Activated naive CD4-positive, alpha-beta T cell treated with anti-CD3 and anti-CD28 coated beads, Interleukin-2, amount 10 ng/mL, durations not matched to agents 7 days and 5 days (primary cell): ENCODE results near the gene KREMEN2.
"Not testable (repeated sequence)": the region's sequence is repeated elsewhere in the genome, so short reads cannot be mapped to it uniquely, and the experiment has no call there.

Experiments
- CTCF ChIA-PET: fragments of 350-600 bp; sonication (Branson Sonifier 250); formaldehyde crosslinking; loops from one replicate; lab custom pipeline; 2021; ENCODE audit warnings: antibody characterized with exemption; lab: Charles Lee
- DNase-seq: peaks from one replicate; pipeline ENCODE4 v3.0.0-alpha.2; 2020
- H3K27ac Mint-ChIP-seq: one replicate; pipeline ENCODE4 v1.8.0; 2021; ENCODE audit warnings: mild to moderate bottlenecking, moderate library complexity, mixed read lengths
- H3K27me3 Mint-ChIP-seq: one replicate; pipeline ENCODE4 v1.8.0; 2021; ENCODE audit warnings: mild to moderate bottlenecking, mixed read lengths
- H3K36me3 Mint-ChIP-seq: one replicate; pipeline ENCODE4 v1.8.0; 2021; ENCODE audit warnings: mixed read lengths
- H3K4me1 Mint-ChIP-seq: one replicate; pipeline ENCODE4 v1.8.0; 2021; ENCODE audit warnings: mixed read lengths
- H3K4me3 Mint-ChIP-seq: one replicate; pipeline ENCODE4 v1.8.0; 2021; ENCODE audit warnings: mild to moderate bottlenecking, moderate library complexity, mixed read lengths
- H3K9me3 Mint-ChIP-seq: one replicate; pipeline ENCODE4 v1.8.0; 2021; ENCODE audit warnings: mixed read lengths

The KREMEN2 gene

GRCh38 chr16:2930236-2930635 is 33.8 kb upstream of the KREMEN2 start:
- Mint-ChIP-seq H3K27ac (no peak overlapping the region), H3K9me3 (no peaks in the 10 kb centered on the region), H3K27me3 (no peaks in the 10 kb centered on the region), H3K36me3 (peaks cover 7% of the 10 kb centered on the region), H3K4me1 (peaks cover 14% of the 10 kb centered on the region), H3K4me3 (no peak overlapping the region)
- DNase-seq = no peak
- CTCF ChIA-PET = no interaction called here

- H3K9me3 Mint-ChIP-seq, H3K27me3 Mint-ChIP-seq, H3K27ac Mint-ChIP-seq, DNase-seq, H3K4me3 Mint-ChIP-seq, H3K36me3 Mint-ChIP-seq, CTCF ChIA-PET: not testable (repeated sequence)
- peaks cover 19% of the 10 kb centered on the region for H3K4me1 Mint-ChIP-seq
Measured at GRCh38 chr16:2931231-2931914, 32.7 kb upstream of the KREMEN2 start.

- CTCF ChIA-PET = no interaction called here
- H3K36me3 Mint-ChIP-seq = peaks cover 9% of the 10 kb centered on the region
- no peak for DNase-seq
- peaks cover 7% of the 10 kb centered on the region for H3K4me1 Mint-ChIP-seq
- H3K27ac Mint-ChIP-seq = no peak overlapping the region
- no peaks in the 10 kb centered on the region for H3K27me3 Mint-ChIP-seq
- H3K9me3 Mint-ChIP-seq = no peaks in the 10 kb centered on the region
- H3K4me3 Mint-ChIP-seq = no peak overlapping the region
Measured at GRCh38 chr16:2933136-2933535, 30.9 kb upstream of the KREMEN2 start.

GRCh38 chr16:2933701-2934100 is 30.4 kb upstream of the KREMEN2 start:
- Mint-ChIP-seq H3K4me3 (no peak overlapping the region), H3K27ac (no peak overlapping the region), H3K36me3 (peaks cover 9% of the 10 kb centered on the region), H3K4me1 (peaks cover 7% of the 10 kb centered on the region), H3K9me3 (no peaks in the 10 kb centered on the region), H3K27me3 (no peaks in the 10 kb centered on the region)
- CTCF ChIA-PET = no interaction called here
- DNase-seq = no peak

GRCh38 chr16:2934450-2934849 is 29.6 kb upstream of the KREMEN2 start:
- CTCF ChIA-PET = interaction anchor here (1.3 kb wide), 1 partner anchor 22 kb away, joined by 3 read pairs; no protein-coding TSS in a partner anchor
- no peaks in the 10 kb centered on the region for H3K9me3 Mint-ChIP-seq
- DNase-seq = no peak
- peaks cover 7% of the 10 kb centered on the region for H3K4me1 Mint-ChIP-seq
- H3K4me3 Mint-ChIP-seq = no peak overlapping the region
- no peak overlapping the region for H3K27ac Mint-ChIP-seq
- no peaks in the 10 kb centered on the region for H3K27me3 Mint-ChIP-seq
- peaks cover 10% of the 10 kb centered on the region for H3K36me3 Mint-ChIP-seq

GRCh38 chr16:2936436-2937011 is 27.6 kb upstream of the KREMEN2 start:
- peaks cover 7% of the 10 kb centered on the region for H3K4me1 Mint-ChIP-seq
- peaks cover 19% of the 10 kb centered on the region for H3K36me3 Mint-ChIP-seq
- CTCF ChIA-PET = no interaction called here

GRCh38 chr16:2937170-2937569 is 26.9 kb upstream of the KREMEN2 start:
- Mint-ChIP-seq H3K9me3 (no peaks in the 10 kb centered on the region), H3K27me3 (no peaks in the 10 kb centered on the region), H3K4me3 (no peak overlapping the region), H3K36me3 (peaks cover 19% of the 10 kb centered on the region), H3K27ac (no peak overlapping the region), H3K4me1 (peaks cover 7% of the 10 kb centered on the region)
- no peak for DNase-seq
- CTCF ChIA-PET = no interaction called here

More at GRCh38 chr16:2936436-2937011, 27.6 kb upstream of the KREMEN2 start:
- Mint-ChIP-seq H3K27ac (no peak overlapping the region), H3K9me3 (no peaks in the 10 kb centered on the region), H3K27me3 (no peaks in the 10 kb centered on the region), H3K4me3 (no peak overlapping the region)
- no peak for DNase-seq

- no peak overlapping the region for H3K27ac Mint-ChIP-seq
- CTCF ChIA-PET = no interaction called here
- no peak overlapping the region for H3K4me3 Mint-ChIP-seq
- H3K9me3 Mint-ChIP-seq = no peaks in the 10 kb centered on the region
- peaks cover 7% of the 10 kb centered on the region for H3K4me1 Mint-ChIP-seq
- peaks cover 20% of the 10 kb centered on the region for H3K36me3 Mint-ChIP-seq
- no peaks in the 10 kb centered on the region for H3K27me3 Mint-ChIP-seq
- DNase-seq = no peak
Measured at GRCh38 chr16:2938206-2938605, 25.9 kb upstream of the KREMEN2 start.

- Mint-ChIP-seq H3K4me1 (peaks cover 5% of the 10 kb centered on the region), H3K27me3 (no peaks in the 10 kb centered on the region), H3K9me3 (no peaks in the 10 kb centered on the region), H3K27ac (no peak overlapping the region), H3K36me3 (peaks cover 19% of the 10 kb centered on the region), H3K4me3 (no peak overlapping the region)
- DNase-seq = no peak
- CTCF ChIA-PET = interaction anchor here (1.6 kb wide), 1 partner anchor 13 kb away, joined by 7 read pairs; no protein-coding TSS in a partner anchor
Measured at GRCh38 chr16:2939968-2940367, 24.1 kb upstream of the KREMEN2 start.

- Mint-ChIP-seq H3K27me3 (no peaks in the 10 kb centered on the region), H3K27ac (no peak overlapping the region), H3K9me3 (no peaks in the 10 kb centered on the region), H3K4me1 (no peaks in the 10 kb centered on the region), H3K36me3 (peaks cover 21% of the 10 kb centered on the region), H3K4me3 (no peak overlapping the region)
- CTCF ChIA-PET = no interaction called here
- DNase-seq = no peak
Measured at GRCh38 chr16:2942045-2942444, 22.0 kb upstream of the KREMEN2 start.

GRCh38 chr16:2943716-2944115 is 20.4 kb upstream of the KREMEN2 start:
- H3K9me3 Mint-ChIP-seq, H3K27me3 Mint-ChIP-seq, DNase-seq, H3K4me3 Mint-ChIP-seq, H3K27ac Mint-ChIP-seq, H3K4me1 Mint-ChIP-seq: not testable (repeated sequence)
- CTCF ChIA-PET = interaction anchor here (0.8 kb wide), 1 partner anchor 11 kb away, joined by 4 read pairs; no protein-coding TSS in a partner anchor
- peaks cover 23% of the 10 kb centered on the region for H3K36me3 Mint-ChIP-seq

- DNase-seq = no peak
- Mint-ChIP-seq H3K27ac (no peak overlapping the region), H3K9me3 (no peaks in the 10 kb centered on the region), H3K4me3 (no peak overlapping the region), H3K36me3 (peaks cover 12% of the 10 kb centered on the region), H3K27me3 (no peaks in the 10 kb centered on the region), H3K4me1 (no peaks in the 10 kb centered on the region)
- CTCF ChIA-PET = no interaction called here
Measured at GRCh38 chr16:2946649-2947048, 17.4 kb upstream of the KREMEN2 start.

GRCh38 chr16:2948807-2949704 is 15.0 kb upstream of the KREMEN2 start:
- CTCF ChIA-PET = no interaction called here
- H3K9me3 Mint-ChIP-seq = no peaks in the 10 kb centered on the region
- peaks cover 6% of the 10 kb centered on the region for H3K36me3 Mint-ChIP-seq
- DNase-seq = no peak
- H3K4me1 Mint-ChIP-seq = no peaks in the 10 kb centered on the region
- H3K27ac Mint-ChIP-seq = no peak overlapping the region
- H3K27me3 Mint-ChIP-seq = peaks cover 8% of the 10 kb centered on the region
- no peak overlapping the region for H3K4me3 Mint-ChIP-seq

- no peak overlapping the region for H3K4me3 Mint-ChIP-seq
- H3K27ac Mint-ChIP-seq = no peak overlapping the region
- H3K9me3 Mint-ChIP-seq = no peaks in the 10 kb centered on the region
- H3K27me3 Mint-ChIP-seq = peaks cover 14% of the 10 kb centered on the region
- no peak for DNase-seq
- CTCF ChIA-PET = no interaction called here
- peaks cover 6% of the 10 kb centered on the region for H3K36me3 Mint-ChIP-seq
- H3K4me1 Mint-ChIP-seq = no peaks in the 10 kb centered on the region
Measured at GRCh38 chr16:2949705-2950352, 14.2 kb upstream of the KREMEN2 start.
